Measurements from ENCODE around the gene MMAB.

Gene MMAB

DNA sequence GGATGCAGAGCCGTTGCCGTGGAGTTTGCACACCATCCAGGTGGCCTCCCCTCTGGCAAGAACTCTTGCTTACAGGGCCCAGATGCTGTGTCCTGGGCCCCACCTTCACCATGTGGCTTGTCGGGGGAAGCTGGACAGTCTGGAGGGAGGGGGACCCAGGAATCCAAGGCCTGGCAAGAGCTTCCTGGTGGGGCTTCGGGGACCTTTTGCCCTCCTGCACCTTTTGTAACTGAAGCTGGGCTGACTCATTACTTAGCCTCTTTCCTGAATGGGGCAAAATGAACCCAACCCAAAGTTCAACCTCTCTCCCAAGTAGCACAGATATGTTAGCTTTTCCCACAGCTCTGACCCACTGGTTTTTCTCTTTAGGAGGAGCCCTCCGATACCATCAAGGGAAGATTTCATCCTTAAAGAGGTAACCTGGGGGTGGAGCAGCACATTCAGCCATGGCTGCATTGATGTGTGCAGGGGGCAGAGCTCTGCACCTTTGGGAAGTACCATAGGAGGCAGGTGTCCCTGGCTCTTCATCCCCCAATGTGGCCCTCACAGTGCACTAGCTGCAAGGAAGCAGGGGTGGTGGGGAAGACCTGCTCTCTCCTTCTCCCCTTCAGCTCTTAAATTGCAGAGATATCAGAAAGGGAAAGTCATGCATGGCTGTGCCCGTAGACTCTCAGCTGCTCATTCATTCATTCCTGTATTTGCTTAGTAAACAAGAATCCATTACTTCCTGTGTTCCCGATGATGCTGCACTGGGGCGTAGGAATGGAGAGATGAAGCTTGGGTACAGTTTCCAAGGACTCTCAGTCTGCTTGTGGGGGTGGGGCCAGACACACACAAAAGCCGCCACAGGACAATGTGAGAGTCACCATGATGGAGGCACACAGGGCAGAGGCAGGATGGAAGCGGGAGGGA lies 13.3 kb upstream of the MMAB start:
- Mint-ChIP-seq H3K4me1 (ENCODE audit: low read depth) (no peaks in the 10 kb centered on the region), H3K27ac (no peak overlapping the region), H3K9me3 (no peaks in the 10 kb centered on the region), H3K27me3 (ENCODE audit: low read depth) (no peaks in the 10 kb centered on the region), H3K4me3 (no peak overlapping the region), H3K36me3 (ENCODE audit: low read depth) (peaks cover 27% of the 10 kb centered on the region)
- DNase-seq (ENCODE audit: low spot score): no peak

DNA sequence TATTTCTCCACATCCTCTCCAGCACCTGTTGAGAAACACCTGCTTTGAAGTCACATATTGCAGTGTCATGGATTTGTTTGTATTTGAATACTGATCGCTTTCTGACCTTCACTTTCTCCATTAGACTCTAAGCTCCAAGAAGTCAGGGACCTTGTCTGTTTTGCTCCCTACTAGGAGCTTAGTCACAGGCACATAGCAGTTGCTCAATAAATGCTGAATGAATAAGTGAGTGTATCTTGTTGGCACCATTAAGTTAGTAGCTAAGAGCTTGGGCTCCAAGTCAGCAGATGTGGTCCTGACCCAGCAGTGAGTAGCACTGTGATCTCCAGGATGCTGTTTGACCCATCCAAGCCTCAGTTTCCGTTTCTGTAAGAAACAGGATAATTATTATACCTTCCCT lies 10.4 kb upstream of the MMAB start:
- Mint-ChIP-seq H3K27ac (no peak overlapping the region), H3K36me3 (ENCODE audit: low read depth) (peaks cover 37% of the 10 kb centered on the region), H3K4me1 (ENCODE audit: low read depth) (no peaks in the 10 kb centered on the region), H3K27me3 (ENCODE audit: low read depth) (no peaks in the 10 kb centered on the region), H3K9me3 (no peaks in the 10 kb centered on the region), H3K4me3 (no peak overlapping the region)
- DNase-seq (ENCODE audit: low spot score): no peak

DNA sequence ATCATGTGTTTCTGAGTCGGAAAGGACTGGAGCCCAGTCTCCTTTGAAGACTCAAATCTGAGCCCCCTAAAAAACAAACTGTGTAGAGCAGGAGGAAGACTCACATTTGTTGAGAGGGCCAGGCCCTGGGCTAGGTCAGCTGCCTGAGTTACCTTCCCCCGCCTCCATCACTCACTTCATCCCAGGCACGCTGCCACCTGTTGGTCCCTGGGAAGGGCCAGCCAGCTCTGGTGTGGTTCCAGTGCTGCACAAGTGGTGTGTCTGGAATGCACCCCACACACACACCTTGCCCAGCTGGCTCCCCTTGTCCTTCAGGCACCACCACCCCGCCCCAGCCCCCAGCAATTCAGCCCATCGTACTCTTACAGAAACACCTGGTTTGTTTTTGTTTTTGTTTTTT lies 9.3 kb upstream of the MMAB start:
- Mint-ChIP-seq H3K36me3 (ENCODE audit: low read depth) (peaks cover 32% of the 10 kb centered on the region), H3K27ac (no peak overlapping the region), H3K4me3 (no peak overlapping the region), H3K27me3 (ENCODE audit: low read depth) (no peaks in the 10 kb centered on the region), H3K4me1 (ENCODE audit: low read depth) (no peaks in the 10 kb centered on the region), H3K9me3 (no peaks in the 10 kb centered on the region)
- no peak for DNase-seq (ENCODE audit: low spot score)

DNA sequence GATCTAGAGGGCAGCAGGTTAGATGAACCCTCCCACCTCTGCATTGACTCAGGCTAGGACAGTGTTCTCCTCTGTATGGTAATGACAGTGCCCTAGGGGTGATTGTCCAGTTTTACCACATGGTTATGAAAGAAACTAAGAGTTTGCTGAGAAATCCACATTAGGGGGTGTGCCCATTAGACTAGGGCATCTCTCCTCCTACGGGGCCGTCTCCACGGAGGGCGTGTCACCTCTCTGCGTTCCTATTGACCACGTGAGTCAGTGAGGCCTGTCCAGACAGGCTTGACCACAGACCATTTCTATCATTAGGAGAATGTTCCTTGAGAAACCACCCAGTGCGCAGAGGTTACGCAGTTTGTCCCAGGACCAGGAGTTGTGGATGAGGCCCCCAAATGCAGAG lies 8.6 kb upstream of the MMAB start:
- Mint-ChIP-seq H3K27me3 (ENCODE audit: low read depth) (no peaks in the 10 kb centered on the region), H3K4me3 (no peak overlapping the region), H3K9me3 (no peaks in the 10 kb centered on the region), H3K4me1 (ENCODE audit: low read depth) (no peaks in the 10 kb centered on the region), H3K36me3 (ENCODE audit: low read depth) (peaks cover 36% of the 10 kb centered on the region), H3K27ac (no peak overlapping the region)
- no peak for DNase-seq (ENCODE audit: low spot score)

DNA sequence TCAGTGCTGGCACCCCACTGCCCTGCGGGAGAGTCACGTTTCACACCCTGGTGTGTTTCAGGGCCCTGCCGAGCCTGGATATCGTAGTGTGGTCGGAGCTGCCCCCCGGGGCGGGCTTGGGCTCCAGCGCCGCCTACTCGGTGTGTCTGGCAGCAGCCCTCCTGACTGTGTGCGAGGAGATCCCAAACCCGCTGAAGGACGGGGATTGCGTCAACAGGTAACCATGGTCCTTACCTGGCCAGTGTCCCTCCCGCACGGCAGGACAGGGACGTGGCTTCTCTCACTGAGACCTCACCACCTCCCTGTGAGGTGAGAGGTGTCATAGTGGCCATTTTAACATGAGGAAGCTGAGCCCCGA lies 8.0 kb upstream of the MMAB start:
- peaks cover 39% of the 10 kb centered on the region for H3K36me3 Mint-ChIP-seq (ENCODE audit: low read depth)
- no peak overlapping the region for H3K4me3 Mint-ChIP-seq
- no peak for DNase-seq (ENCODE audit: low spot score)
- no peaks in the 10 kb centered on the region for H3K27me3 Mint-ChIP-seq (ENCODE audit: low read depth)
- no peaks in the 10 kb centered on the region for H3K9me3 Mint-ChIP-seq
- H3K4me1 Mint-ChIP-seq (ENCODE audit: low read depth): no peaks in the 10 kb centered on the region
- H3K27ac Mint-ChIP-seq: no peak overlapping the region

DNA sequence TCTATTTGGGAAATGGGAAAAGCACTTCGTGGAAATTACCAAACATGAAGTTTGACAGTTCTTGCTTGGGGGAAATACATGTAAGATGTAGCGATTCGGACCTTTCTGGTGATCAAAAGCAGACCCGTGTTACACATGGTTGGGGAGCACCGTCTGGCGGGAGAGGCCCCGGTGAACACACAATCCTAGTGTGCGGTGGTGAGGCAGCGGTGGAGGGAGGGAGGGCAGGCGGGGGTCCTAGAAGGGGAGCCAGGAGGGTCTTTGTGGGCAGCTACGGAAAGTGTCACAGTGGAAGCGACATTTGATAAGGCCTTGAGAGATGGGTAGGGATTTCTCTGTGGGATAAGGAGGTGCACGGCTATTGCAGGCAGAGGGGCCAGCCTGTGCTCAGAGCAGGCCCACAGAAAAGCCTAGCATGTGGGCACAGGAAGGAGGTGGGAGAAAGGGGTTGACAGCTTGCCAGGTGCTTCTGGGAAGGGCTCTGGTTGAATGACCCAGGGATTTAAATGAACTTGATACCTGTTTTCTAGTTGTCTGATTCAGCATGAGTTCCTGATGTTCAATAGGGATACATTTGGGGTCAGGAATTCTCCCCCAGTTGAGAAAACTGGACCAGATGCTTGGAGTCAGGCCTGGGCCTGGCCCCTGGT lies 7.5 kb upstream of the MMAB start:
- peaks cover 40% of the 10 kb centered on the region for H3K36me3 Mint-ChIP-seq (ENCODE audit: low read depth)
- no peak overlapping the region for H3K27ac Mint-ChIP-seq
- no peaks in the 10 kb centered on the region for H3K4me1 Mint-ChIP-seq (ENCODE audit: low read depth)
- H3K27me3 Mint-ChIP-seq (ENCODE audit: low read depth): no peaks in the 10 kb centered on the region
- H3K4me3 Mint-ChIP-seq: no peak overlapping the region
- H3K9me3 Mint-ChIP-seq: no peaks in the 10 kb centered on the region
- DNase-seq (ENCODE audit: low spot score): no peak

DNA sequence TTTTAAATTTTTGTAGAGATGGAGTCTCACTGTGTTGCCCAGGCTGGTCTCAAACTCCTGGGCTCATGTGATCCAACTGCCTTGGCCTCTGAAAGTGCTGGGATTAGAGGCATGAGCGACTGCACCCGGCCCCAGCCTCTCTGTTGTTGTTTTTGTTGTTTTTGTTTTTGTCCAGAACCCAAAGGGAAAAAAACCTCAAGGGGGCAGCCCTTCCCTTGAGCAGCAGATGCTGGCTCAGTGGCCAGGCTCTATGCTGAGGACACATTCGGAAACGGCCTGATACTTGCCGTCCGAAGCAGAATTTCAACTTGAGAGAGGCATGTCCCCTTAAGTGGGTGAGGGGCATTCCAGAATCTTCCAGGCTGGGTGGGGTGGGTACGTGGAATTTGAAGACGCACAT lies 7.0 kb upstream of the MMAB start:
- no peak overlapping the region for H3K27ac Mint-ChIP-seq
- no peaks in the 10 kb centered on the region for H3K27me3 Mint-ChIP-seq (ENCODE audit: low read depth)
- H3K4me1 Mint-ChIP-seq (ENCODE audit: low read depth): peaks cover 2% of the 10 kb centered on the region
- DNase-seq (ENCODE audit: low spot score): no peak
- H3K9me3 Mint-ChIP-seq: no peaks in the 10 kb centered on the region
- peaks cover 42% of the 10 kb centered on the region for H3K36me3 Mint-ChIP-seq (ENCODE audit: low read depth)
- H3K4me3 Mint-ChIP-seq: no peak overlapping the region

DNA sequence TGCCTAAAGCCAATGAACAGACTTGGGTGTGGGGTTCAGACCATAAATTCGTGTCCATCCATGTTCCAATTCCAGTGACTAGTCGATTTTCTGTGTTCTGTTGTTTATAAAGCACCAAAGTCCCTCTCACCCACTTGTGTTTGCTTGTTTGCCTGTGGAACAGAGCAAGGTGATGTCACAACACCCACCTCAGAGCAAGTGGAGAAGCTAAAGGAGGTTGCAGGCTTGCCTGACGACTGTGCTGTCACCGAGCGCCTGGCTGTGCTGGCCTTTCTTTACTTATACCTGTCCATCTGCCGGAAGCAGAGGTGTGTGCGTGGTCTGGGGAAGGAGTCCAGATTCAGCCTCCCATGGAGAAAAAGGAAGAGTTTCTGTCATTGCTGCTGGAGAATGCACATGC lies 6.3 kb upstream of the MMAB start:
- Mint-ChIP-seq H3K27me3 (ENCODE audit: low read depth) (no peaks in the 10 kb centered on the region), H3K36me3 (ENCODE audit: low read depth) (peaks cover 40% of the 10 kb centered on the region), H3K4me1 (ENCODE audit: low read depth) (peaks cover 6% of the 10 kb centered on the region), H3K4me3 (no peak overlapping the region), H3K9me3 (no peaks in the 10 kb centered on the region), H3K27ac (no peak overlapping the region)
- no peak for DNase-seq (ENCODE audit: low spot score)

DNA sequence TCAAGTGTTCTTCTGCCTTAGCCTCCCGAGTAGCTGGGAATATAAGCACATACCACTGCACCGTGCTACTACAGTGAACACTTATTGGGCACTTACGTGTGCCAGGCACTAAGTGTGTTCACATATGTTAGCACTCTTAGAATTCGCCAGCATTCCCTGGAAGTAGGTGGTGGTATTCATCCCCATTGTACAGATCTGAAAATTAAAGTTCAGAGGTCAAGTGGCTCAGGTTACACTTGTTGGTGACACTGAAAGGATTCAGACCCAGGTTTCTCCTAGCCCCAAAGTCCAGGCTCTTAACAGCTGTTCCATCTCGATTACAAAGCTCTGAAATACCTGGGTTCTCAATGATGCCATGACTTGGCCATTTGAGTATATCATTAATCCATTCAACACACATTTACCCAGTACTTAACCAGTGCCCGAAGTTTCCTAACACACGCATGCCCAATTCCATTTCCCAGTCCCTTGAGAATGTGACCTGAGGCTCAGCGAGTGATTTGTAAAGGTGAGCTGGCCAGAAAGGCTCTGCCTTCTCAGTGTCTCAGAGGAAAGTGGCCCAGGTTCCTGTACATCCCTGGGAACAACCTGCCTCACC lies 5.1 kb upstream of the MMAB start:
- DNase-seq (ENCODE audit: low spot score): no peak
- H3K9me3 Mint-ChIP-seq: no peaks in the 10 kb centered on the region
- no peak overlapping the region for H3K27ac Mint-ChIP-seq
- H3K4me1 Mint-ChIP-seq (ENCODE audit: low read depth): peaks cover 11% of the 10 kb centered on the region
- H3K27me3 Mint-ChIP-seq (ENCODE audit: low read depth): no peaks in the 10 kb centered on the region
- H3K36me3 Mint-ChIP-seq (ENCODE audit: low read depth): peaks cover 33% of the 10 kb centered on the region
- H3K4me3 Mint-ChIP-seq: no peak overlapping the region

DNA sequence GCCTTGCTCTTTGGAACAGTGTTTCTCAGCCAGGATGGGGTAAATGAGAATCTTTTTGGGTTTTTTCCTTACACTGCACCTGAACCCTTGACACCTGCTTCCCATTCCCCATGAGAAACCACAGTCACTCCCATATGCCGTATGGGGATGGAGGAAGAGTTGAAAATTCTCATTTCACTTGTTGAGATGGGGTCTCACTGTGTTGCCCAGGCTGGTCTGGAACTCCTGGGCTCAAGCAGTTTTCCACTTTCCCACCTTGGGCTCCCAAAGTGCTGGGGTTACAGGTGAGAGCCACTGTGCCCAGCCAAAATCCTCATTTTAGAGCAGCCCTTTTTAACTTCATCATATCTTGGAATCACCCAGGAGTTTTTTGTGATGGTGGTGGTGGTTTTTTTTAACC lies 4.0 kb upstream of the MMAB start:
- Mint-ChIP-seq H3K27me3 (ENCODE audit: low read depth) (no peaks in the 10 kb centered on the region), H3K4me1 (ENCODE audit: low read depth) (peaks cover 18% of the 10 kb centered on the region), H3K4me3 (no peak overlapping the region), H3K9me3 (no peaks in the 10 kb centered on the region), H3K36me3 (ENCODE audit: low read depth) (peaks cover 36% of the 10 kb centered on the region), H3K27ac (no peak overlapping the region)
- DNase-seq (ENCODE audit: low spot score): no peak

DNA sequence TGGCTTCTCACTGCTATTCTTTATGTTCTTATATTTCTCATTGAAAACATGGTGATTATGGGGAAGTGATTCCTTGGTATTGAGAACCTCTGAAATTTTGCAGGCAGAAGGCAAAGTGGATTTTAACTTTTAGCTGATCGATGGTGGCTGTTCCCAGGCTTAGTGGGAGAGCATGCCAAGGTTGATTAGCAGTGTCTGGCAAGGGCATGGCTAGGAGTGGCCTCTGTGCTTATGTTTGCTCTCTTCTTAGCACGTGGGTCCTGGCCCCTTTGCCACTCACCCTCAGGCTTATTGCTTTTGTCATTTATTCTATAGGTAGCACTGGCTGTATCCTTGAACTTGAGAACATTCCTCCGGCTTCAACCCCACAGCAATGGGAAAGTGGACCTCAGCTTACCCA lies 2.4 kb upstream of the MMAB start:
- no peak overlapping the region for H3K27ac Mint-ChIP-seq
- H3K9me3 Mint-ChIP-seq: no peaks in the 10 kb centered on the region
- no peaks in the 10 kb centered on the region for H3K27me3 Mint-ChIP-seq (ENCODE audit: low read depth)
- H3K4me1 Mint-ChIP-seq (ENCODE audit: low read depth): peaks cover 25% of the 10 kb centered on the region
- DNase-seq (ENCODE audit: low spot score): no peak
- no peak overlapping the region for H3K4me3 Mint-ChIP-seq
- H3K36me3 Mint-ChIP-seq (ENCODE audit: low read depth): peaks cover 34% of the 10 kb centered on the region

DNA sequence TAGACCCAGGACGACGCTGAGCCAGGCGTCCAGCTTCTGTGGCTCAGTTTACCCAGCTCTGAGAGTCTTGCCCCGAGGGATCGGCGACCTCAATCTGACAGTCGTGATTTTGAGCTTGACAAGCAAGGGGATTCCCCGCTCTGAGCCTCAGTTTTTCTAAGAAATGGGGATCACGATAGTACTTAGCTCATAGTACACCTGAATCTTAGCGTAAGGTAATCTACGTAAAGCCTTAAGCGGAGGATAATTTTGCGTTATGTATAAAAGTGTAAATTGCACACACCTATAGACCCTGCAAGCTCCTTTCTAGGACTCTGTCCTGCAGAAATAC lies 575 bp upstream of the MMAB start:
- DNase-seq (ENCODE audit: low spot score): no peak
- Mint-ChIP-seq H3K4me1 (ENCODE audit: low read depth) (peaks cover 25% of the 10 kb centered on the region), H3K9me3 (no peaks in the 10 kb centered on the region), H3K4me3 (peak overlapping the region; percentile 91), H3K36me3 (ENCODE audit: low read depth) (peaks cover 30% of the 10 kb centered on the region), H3K27ac (peak overlapping the region; percentile 97), H3K27me3 (ENCODE audit: low read depth) (no peaks in the 10 kb centered on the region)

DNA sequence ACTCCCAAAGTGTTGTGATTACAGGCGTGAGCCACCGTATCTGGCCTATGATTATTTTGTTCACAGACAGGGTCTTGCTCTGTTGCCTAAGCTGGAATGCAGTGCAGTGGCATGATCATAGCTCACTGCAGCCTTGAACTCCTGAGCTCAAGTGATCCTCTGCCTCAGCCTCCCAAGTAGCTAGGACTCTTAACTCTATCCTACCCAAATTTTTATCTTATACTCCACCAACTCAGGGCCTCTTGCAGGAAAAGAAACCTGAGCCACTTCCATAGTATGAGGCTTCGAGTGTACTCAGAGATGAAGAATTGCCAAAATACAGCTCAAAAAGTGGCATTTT lies 828 bp downstream of the MMAB start:
- DNase-seq (ENCODE audit: low spot score): no peak
- peak overlapping the region; percentile 91 for H3K4me3 Mint-ChIP-seq
- H3K27ac Mint-ChIP-seq: peak overlapping the region; percentile 97
- H3K9me3 Mint-ChIP-seq: no peaks in the 10 kb centered on the region
- H3K27me3 Mint-ChIP-seq (ENCODE audit: low read depth): no peaks in the 10 kb centered on the region
- H3K4me1 Mint-ChIP-seq (ENCODE audit: low read depth): peaks cover 25% of the 10 kb centered on the region
- peaks cover 22% of the 10 kb centered on the region for H3K36me3 Mint-ChIP-seq (ENCODE audit: low read depth)

DNA sequence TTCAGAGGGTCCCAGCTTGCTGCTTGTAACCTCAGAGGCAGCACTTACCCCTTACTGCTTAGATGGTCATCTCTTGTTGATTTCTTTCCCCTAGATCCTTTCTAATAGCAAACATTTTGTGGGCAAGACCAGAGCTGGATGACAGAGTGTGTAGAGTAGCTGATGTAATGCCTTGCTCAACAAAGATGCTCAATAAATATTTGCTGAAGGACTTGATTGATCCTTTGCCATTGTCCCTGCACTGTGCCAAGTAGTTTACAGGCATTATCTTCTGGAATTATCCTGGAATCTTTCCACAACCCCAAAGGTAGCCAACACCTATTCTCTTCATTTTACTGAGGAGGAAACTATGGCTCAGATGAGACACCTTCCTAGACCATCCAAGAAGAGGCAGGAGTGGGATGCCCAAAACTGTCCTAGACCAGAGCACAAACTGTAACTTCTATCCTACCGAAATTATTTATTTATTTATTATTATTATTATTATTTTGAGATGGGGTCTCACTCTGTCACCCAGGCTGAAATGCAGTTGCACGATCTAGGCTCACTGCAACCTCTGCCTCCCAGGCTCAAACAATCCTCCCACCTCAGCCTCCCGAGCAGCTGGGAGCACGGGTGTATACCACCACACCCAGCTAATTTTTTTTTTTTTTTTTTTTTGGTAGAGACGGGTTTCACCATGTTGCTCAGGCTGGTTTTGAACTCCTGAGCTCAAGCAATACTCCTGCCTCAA lies 1.4 kb downstream of the MMAB start:
- Mint-ChIP-seq H3K27ac (peak overlapping the region; percentile 57), H3K27me3 (ENCODE audit: low read depth) (no peaks in the 10 kb centered on the region), H3K4me3 (peak overlapping the region; percentile 91), H3K4me1 (ENCODE audit: low read depth) (peaks cover 25% of the 10 kb centered on the region), H3K36me3 (ENCODE audit: low read depth) (peaks cover 20% of the 10 kb centered on the region), H3K9me3 (no peaks in the 10 kb centered on the region)
- DNase-seq (ENCODE audit: low spot score): no peak

Data from T-helper 2 cell treated with Interferon-gamma antibody and Interleukin-4, amounts not matched to agents 5 μg/mL and 100 μg/mL, for 36 hours (primary cell).